ENCODE results near the gene OSBPL10. TPM values are rescaled to one million over a fixed set of nuclear protein-coding genes. Genes with fewer than 3 reads are reported as not detected.

The OSBPL10 gene
- total and polyA plus RNA-seq, 2 of the 8 experiments (the other 6 are each of a cell fraction or from before 2014, with no cell fraction given) = 26.2 to 86.7 TPM

GRCh38 chr3:31978553-31978952 is 2.5 kb downstream of the OSBPL10 start (continued):
- TF ChIP-seq, protein P1, sequence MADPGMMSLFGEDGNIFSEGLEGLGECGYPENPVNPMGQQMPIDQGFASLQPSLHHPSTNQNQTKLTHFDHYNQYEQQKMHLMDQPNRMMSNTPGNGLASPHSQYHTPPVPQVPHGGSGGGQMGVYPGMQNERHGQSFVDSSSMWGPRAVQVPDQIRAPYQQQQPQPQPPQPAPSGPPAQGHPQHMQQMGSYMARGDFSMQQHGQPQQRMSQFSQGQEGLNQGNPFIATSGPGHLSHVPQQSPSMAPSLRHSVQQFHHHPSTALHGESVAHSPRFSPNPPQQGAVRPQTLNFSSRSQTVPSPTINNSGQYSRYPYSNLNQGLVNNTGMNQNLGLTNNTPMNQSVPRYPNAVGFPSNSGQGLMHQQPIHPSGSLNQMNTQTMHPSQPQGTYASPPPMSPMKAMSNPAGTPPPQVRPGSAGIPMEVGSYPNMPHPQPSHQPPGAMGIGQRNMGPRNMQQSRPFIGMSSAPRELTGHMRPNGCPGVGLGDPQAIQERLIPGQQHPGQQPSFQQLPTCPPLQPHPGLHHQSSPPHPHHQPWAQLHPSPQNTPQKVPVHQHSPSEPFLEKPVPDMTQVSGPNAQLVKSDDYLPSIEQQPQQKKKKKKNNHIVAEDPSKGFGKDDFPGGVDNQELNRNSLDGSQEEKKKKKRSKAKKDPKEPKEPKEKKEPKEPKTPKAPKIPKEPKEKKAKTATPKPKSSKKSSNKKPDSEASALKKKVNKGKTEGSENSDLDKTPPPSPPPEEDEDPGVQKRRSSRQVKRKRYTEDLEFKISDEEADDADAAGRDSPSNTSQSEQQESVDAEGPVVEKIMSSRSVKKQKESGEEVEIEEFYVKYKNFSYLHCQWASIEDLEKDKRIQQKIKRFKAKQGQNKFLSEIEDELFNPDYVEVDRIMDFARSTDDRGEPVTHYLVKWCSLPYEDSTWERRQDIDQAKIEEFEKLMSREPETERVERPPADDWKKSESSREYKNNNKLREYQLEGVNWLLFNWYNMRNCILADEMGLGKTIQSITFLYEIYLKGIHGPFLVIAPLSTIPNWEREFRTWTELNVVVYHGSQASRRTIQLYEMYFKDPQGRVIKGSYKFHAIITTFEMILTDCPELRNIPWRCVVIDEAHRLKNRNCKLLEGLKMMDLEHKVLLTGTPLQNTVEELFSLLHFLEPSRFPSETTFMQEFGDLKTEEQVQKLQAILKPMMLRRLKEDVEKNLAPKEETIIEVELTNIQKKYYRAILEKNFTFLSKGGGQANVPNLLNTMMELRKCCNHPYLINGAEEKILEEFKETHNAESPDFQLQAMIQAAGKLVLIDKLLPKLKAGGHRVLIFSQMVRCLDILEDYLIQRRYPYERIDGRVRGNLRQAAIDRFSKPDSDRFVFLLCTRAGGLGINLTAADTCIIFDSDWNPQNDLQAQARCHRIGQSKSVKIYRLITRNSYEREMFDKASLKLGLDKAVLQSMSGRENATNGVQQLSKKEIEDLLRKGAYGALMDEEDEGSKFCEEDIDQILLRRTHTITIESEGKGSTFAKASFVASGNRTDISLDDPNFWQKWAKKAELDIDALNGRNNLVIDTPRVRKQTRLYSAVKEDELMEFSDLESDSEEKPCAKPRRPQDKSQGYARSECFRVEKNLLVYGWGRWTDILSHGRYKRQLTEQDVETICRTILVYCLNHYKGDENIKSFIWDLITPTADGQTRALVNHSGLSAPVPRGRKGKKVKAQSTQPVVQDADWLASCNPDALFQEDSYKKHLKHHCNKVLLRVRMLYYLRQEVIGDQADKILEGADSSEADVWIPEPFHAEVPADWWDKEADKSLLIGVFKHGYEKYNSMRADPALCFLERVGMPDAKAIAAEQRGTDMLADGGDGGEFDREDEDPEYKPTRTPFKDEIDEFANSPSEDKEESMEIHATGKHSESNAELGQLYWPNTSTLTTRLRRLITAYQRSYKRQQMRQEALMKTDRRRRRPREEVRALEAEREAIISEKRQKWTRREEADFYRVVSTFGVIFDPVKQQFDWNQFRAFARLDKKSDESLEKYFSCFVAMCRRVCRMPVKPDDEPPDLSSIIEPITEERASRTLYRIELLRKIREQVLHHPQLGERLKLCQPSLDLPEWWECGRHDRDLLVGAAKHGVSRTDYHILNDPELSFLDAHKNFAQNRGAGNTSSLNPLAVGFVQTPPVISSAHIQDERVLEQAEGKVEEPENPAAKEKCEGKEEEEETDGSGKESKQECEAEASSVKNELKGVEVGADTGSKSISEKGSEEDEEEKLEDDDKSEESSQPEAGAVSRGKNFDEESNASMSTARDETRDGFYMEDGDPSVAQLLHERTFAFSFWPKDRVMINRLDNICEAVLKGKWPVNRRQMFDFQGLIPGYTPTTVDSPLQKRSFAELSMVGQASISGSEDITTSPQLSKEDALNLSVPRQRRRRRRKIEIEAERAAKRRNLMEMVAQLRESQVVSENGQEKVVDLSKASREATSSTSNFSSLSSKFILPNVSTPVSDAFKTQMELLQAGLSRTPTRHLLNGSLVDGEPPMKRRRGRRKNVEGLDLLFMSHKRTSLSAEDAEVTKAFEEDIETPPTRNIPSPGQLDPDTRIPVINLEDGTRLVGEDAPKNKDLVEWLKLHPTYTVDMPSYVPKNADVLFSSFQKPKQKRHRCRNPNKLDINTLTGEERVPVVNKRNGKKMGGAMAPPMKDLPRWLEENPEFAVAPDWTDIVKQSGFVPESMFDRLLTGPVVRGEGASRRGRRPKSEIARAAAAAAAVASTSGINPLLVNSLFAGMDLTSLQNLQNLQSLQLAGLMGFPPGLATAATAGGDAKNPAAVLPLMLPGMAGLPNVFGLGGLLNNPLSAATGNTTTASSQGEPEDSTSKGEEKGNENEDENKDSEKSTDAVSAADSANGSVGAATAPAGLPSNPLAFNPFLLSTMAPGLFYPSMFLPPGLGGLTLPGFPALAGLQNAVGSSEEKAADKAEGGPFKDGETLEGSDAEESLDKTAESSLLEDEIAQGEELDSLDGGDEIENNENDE (IDR thresholded peaks at IDR 0.05; ENCODE audit: insufficient replicate concordance, low read length) = no peak
- TF ChIP-seq SRF (IDR thresholded peaks at IDR 0.05; ENCODE audit: low read depth, low read length) = no peak
- TF ChIP-seq, protein P2, sequence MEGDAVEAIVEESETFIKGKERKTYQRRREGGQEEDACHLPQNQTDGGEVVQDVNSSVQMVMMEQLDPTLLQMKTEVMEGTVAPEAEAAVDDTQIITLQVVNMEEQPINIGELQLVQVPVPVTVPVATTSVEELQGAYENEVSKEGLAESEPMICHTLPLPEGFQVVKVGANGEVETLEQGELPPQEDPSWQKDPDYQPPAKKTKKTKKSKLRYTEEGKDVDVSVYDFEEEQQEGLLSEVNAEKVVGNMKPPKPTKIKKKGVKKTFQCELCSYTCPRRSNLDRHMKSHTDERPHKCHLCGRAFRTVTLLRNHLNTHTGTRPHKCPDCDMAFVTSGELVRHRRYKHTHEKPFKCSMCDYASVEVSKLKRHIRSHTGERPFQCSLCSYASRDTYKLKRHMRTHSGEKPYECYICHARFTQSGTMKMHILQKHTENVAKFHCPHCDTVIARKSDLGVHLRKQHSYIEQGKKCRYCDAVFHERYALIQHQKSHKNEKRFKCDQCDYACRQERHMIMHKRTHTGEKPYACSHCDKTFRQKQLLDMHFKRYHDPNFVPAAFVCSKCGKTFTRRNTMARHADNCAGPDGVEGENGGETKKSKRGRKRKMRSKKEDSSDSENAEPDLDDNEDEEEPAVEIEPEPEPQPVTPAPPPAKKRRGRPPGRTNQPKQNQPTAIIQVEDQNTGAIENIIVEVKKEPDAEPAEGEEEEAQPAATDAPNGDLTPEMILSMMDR (IDR thresholded peaks at IDR 0.05; ENCODE audit: control extremely low read depth in 1 of 3, insufficient read depth in 1 of 3, low read depth in 1 of 3, low read length in 3 of 3) = no peak
- TF ChIP-seq SAP30 (IDR thresholded peaks at IDR 0.05; ENCODE audit: insufficient read depth, insufficient replicate concordance, low read length) = no peak
- TF ChIP-seq GTF2F1 (IDR thresholded peaks at IDR 0.05; ENCODE audit: borderline replicate concordance, low read depth, low read length) = no peak
